ENCODE results near the gene LHFPL2. TPM values are rescaled to one million over a fixed set of nuclear protein-coding genes. Genes with fewer than 3 reads are reported as not detected.
A peak's percentile ranks its signal among the peaks of the same experiment; 100 is the strongest.

LHFPL2 gene
- polyA plus RNA-seq, 1 donor = 39.6 TPM

GRCh38 chr5:78566747-78567425 is 81.7 kb downstream of the LHFPL2 start:
- DNase-seq = no peak

DNA sequence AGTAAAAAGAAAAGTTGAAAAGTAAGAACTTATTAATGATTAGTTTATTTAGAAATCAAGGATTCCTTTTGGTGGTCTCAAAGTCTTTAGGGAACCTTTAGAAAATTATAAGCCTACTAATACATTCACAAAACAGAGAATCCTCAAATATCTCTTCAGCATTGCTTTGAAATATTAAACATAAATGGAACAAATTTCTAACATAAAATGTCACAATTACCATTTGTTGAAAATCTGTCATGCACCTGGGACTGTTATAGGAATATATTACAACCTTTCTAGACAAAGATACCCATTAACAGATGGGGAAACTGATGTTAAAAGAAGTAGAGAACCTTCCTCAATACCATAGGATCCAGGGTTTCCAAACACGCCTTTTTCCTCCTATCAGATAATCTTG is 83.2 kb downstream of the LHFPL2 start:
- DNase-seq = no peak

- DNase-seq = no peak
Observed at GRCh38 chr5:78563621-78564020, 85.0 kb downstream of the LHFPL2 start.

DNA sequence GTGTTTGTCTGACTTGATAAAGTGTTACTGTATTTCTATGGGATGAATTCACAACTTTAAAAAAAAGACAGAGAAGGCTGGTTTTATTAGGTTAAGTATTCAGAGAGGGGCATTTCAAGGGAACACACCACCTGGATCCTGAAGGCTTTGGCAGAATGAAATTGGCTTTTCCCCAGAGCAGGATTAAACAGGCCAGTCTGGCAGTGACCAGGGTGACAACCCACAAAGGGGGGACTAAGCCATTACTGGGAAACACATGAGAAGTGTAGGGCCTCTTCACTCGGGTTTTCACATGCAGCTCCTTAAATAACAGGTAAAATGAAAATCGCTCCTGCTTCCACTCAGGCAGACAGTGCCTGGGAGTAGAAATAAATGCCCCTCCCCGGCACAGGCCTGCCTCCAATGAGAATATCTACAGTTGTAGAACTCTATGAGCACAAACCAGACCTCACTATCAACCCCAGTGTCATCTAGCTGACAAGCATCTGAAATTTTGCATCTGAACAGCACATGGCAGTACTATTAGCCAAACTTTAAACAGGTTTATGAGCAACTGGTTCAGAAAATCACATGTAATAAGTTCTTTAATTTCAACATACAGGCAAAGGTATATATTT is 85.8 kb downstream of the LHFPL2 start:
- DNase-seq = no peak

GRCh38 chr5:78562001-78562400 is 86.6 kb downstream of the LHFPL2 start:
- DNase-seq = no peak

- DNase-seq = no peak
Observed at GRCh38 chr5:78561261-78561660, 87.3 kb downstream of the LHFPL2 start.

DNA sequence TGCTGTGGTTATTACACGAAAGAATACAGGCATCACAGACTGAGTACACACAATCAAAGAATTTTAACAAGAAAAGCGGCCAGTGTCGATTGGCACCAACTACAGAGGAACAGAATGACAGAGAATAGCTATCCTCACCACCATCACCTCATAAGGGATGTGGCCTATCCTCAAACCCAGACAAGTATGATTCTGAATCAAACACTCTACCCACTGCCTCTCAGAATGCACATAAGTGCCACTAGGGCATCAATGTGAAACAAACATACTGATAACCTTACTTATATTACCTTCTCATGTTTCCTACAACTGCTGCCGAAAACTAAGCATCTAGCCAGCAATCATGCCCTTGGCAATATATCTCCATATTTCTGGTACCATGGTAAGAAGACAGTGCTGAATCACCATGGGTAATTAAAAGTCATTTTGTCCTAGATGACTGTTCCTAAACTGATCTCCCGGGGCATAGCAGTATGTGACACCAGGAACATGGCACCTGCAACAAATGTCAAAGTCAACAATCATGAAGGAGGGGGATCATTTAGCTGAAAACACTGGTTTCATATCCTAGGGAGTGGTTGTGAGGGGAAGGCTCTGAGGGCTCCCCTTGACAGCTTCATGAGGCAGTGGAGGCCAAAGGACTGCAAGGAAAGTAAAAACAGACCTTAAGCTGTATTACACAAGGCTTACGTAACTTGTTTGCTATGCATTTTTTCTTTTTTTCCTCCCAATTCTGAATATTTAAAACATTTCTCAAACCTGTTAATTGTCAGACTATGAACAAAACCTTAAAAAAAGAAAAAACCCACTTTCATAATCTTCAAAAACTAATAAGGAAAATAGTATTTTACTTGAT is 88.3 kb downstream of the LHFPL2 start:
- no peak for DNase-seq

- no peak for DNase-seq
Observed at GRCh38 chr5:78557601-78558000, 91.0 kb downstream of the LHFPL2 start.

- DNase-seq = no peak
Observed at GRCh38 chr5:78555870-78556269, 92.7 kb downstream of the LHFPL2 start.

DNA sequence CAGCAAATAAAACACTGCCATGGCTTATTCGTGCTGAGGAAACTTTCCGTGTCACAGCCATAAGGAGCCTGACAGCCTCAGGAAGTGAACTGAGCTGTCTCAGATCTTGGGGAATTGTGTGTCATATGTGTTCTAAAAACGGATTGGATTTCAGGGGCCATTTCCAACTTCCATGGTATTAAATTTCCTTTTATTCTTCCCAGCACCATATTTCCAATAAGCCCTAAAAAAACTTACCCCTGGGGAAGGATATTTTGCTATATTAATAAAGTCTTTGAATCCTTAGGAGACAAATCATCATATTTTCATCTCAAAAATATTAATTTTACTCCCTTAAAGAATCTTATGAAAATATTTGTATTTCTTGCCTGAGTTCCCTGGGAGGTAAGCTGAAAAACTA is 93.9 kb downstream of the LHFPL2 start:
- DNase-seq = no peak

- DNase-seq = no peak
Observed at GRCh38 chr5:78553580-78554353, 94.8 kb downstream of the LHFPL2 start.

- DNase-seq = no peak
Observed at GRCh38 chr5:78552729-78553342, 95.7 kb downstream of the LHFPL2 start.

DNA sequence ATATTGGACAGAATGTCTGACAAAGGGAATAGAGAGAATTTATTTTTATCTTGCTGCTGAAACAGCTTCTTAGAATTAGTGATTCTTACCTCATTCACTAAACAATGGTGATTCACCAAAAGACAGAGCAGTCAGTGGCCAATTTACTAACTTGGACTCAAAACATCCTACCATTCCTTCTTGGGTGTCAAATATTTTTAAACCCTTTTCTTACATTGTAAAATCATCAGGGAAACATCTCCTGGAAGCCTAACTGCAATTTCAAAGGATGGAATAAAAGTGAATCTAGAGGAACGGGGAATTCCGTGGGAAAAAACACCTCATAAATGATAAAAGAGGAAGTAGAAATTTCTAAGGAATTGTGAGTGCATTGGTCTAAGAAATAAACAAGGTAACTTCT is 97.7 kb downstream of the LHFPL2 start:
- DNase-seq = no peak

GRCh38 chr5:78549043-78549442 is 99.5 kb downstream of the LHFPL2 start:
- no peak for DNase-seq

- DNase-seq = peak; percentile 94
Observed at GRCh38 chr5:78547731-78548615, 100.6 kb downstream of the LHFPL2 start.

DNA sequence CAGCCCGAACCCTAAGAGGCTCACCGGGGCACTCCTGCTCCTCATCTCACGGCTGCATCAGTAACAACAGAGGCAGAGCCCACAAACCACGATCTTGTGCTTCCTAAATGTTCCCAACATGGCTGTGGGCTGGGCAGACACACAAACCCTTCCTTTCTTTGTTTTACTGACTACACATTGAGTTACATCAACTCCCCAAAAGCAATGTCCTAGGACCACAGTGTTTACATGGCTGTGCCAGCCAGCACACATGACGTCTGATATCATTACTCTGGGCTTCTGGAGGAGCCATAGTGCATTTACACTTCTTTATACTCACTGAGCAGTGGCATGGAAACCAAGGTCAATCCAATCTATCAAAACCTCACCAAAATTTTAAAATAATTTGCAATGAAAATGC is 101.4 kb downstream of the LHFPL2 start:
- DNase-seq = no peak

- no peak for DNase-seq
Observed at GRCh38 chr5:78546276-78546996, 102.1 kb downstream of the LHFPL2 start.

DNA sequence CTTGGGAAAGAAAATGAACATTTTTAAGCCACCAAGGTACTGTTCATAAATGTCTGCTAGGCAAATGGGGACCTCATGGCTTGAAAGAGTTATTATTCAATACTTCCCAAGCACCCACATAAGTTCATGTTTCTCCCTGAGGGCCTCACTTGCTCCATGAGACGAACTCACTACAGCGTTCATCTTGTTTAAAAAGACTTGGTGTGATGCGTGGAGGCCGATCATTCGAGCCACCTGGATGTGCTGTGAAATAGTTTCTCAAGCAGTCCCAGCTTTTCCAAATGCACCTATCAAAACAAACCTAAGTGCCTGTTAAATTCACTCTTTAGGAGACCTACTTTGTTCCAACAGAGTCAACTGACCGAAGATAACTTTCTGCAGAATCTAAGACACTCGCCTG is 103.2 kb downstream of the LHFPL2 start:
- no peak for DNase-seq

DNA sequence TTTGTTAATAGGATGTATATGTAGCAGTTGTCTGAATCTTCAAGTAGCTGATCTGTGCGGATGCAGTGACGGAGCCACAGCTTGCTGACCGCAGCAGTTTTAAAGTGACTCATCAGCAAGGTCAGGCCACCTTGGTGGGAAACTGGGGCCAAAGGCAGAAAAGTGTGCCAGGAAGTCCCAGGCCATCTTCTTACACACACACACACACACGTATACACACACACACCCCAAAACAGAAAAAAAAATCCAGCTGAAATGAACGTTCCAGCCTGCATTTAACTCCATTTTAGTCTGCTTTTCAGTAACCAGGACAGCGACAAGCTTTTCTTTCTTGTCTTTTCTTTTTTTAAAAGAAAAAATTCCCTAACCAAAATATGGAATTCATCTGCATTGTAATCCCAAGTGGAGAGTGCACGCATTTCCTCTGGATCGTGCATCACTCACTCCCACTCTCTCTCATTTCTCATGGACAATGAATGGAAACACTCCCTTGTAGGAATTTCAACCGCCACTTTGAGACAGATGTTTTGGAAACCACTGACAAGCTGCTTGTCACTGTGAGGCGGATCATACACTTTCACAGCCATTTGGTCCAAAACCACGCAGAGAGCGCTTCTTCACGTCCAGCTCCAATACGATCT is 103.9 kb downstream of the LHFPL2 start:
- DNase-seq = peak; percentile 76

GRCh38 chr5:78543916-78544315 is 104.7 kb downstream of the LHFPL2 start:
- no peak for DNase-seq

All from hindlimb muscle (tissue), 1 donor.